Esophagus muscularis mucosa (tissue), 4 donors: ENCODE data around the gene CYGB. TPM values are rescaled to one million over a fixed set of nuclear protein-coding genes. Genes with fewer than 3 reads are reported as not detected.
"Not testable (repeated sequence)": the region's sequence is repeated elsewhere in the genome, so short reads cannot be mapped to it uniquely, and the experiment has no call there.

Experiments used
- DNase-seq: peaks from one replicate; pipeline ENCODE4 v3.0.0-alpha.2; 2017; ENCODE audit errors: extremely low spot score
- H3K27ac ChIP-seq, 4 donors: fragments of 200-600 bp; sonication (generic); replicated peaks in 1 of 4; 1 replicate in 3 of 4; 2 replicates in 1 of 4; pipeline ENCODE4 v1.5.1; 2016 to 2019; ENCODE audit warnings: mild to moderate bottlenecking in 1 of 4
- H3K27me3 ChIP-seq, 4 donors: fragments of 200-600 bp; sonication (generic); one replicate each; pipeline versions ENCODE4 v1.5.1 to v1.6.0; 2016 to 2019
- H3K36me3 ChIP-seq, 4 donors: fragments of 200-600 bp; sonication (generic); one replicate each; pipeline ENCODE4 v1.5.1; 2016 to 2019
- H3K4me1 ChIP-seq, 4 donors: fragments of 200-600 bp; sonication (generic); one replicate each; pipeline ENCODE4 v1.5.1; 2016 to 2019
- H3K4me3 ChIP-seq, 4 donors: fragments of 200-600 bp; sonication (generic); 1 replicate in 2 of 4; 2 replicates in 2 of 4; pipeline ENCODE4 v1.5.1; 2016 to 2019; ENCODE audit warnings: mild to moderate bottlenecking in 4 of 4, moderate library complexity in 1 of 4
- H3K9me3 ChIP-seq, 4 donors: fragments of 200-600 bp; sonication (generic); 1 replicate in 3 of 4; 2 replicates in 1 of 4; pipeline ENCODE4 v1.5.1; 2016 to 2019
- EP300 ChIP-seq: sonication (generic); formaldehyde crosslinking; IDR thresholded peaks from one replicate; pipeline ENCODE4 v1.6.1; 2017; ENCODE audit warnings: antibody characterized with exemption
- POLR2A ChIP-seq: fragments of 450-650 bp; IDR thresholded peaks from one replicate; pipeline ENCODE4 v1.6.1; 2017; ENCODE audit warnings: antibody characterized with exemption, moderate library complexity, mild to moderate bottlenecking, low read depth
- POLR2AphosphoS5 ChIP-seq, 2 donors: sonication (generic); formaldehyde crosslinking; IDR thresholded peaks; one replicate each; pipeline ENCODE4 v1.6.1; 2017; ENCODE audit warnings: antibody characterized with exemption in 2 of 2
- WGBS: methylation state at CpG from one replicate; pipeline ENCODE4 v1.1.5; 2018; 5-methylcytosine and 5-hydroxymethylcytosine counted together
- intact Hi-C: fragments of 100-400 bp; cut with DNase I; formaldehyde crosslinking; loops from one replicate; pipeline ENCODE4 v1.15.1; 2023
- total RNA-seq, 4 donors: library from RNA; depleted of rRNA; stranded (reverse); fragments of >200 nt; gene quantifications; one replicate each; pipeline versions ENCODE4 v1.1.0 to v1.2.1, GENCODE V29; 2016
- TF ChIP-seq, protein P1 (sequence below), 3 experiments: fragments of 200-600 bp in 2 of 3; fragments of 450-650 bp in 1 of 3; sonication (generic) in 2 of 3; IDR thresholded peaks; one replicate each; pipeline ENCODE4 v1.5.1; 2017 to 2019; ENCODE audit warnings: antibody characterized with exemption in 3 of 3, mild to moderate bottlenecking in 2 of 3, moderate library complexity in 1 of 3

CYGB gene
- total RNA-seq, 4 donors from 2014 or later = 10.8 to 23.5 (median 20.7) TPM

DNA sequence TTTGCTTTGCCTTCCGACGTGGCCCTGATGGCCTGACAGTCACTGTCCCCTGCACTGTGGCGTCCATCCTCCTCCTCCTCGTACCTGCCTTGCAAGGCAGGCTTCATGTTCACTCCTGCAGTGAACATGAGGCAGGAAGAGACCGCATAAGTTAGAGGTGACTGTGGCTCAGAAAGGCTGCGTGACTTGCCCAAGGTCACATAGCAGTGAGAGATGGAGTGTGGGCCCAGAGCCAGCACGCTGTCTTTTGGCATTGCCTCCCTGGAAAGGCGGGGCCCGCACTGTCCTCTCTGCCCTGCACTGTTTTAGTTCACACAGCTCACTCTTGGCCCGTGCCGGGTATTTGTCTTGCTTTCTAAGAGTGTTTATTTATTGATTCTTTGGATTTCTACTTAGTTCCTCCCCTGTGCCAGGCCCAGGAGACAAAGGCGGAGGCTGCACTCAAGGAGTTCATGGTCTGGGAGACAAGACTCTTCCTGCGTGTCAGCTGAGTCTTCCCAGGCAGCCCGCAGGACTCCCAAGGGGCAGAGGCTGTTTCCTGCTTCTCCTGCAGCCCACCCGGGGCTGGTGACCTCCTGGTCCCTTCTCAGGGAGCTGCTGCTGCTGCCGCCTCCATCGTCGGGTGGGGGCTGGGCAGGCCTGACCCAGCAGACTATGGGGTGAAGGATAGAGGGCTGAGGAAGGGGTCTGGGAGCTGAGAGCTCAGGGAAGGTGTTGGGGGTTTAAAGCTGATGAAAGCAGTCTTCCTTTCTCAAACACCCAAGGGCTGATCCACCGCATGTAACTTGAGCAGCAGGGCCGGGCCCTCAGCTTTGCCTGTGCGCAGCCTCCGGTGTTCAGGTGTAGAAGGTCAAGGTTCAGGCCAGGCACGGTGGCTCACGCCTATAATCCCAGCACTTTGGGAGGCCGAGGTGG is 12.7 kb downstream of the CYGB start:
- Histone ChIP-seq H3K9me3 (no peaks in the 10 kb centered on the region), H3K4me1 (peaks cover 49 to 53% (median 51%) of the 10 kb centered on the region in 4 donors), H3K4me3 (no peak overlapping the region), H3K36me3 (no peaks in the 10 kb centered on the region), H3K27me3 (peaks cover 0 to 45% (median 0%) of the 10 kb centered on the region in 4 donors), H3K27ac (peak overlapping the region; percentile 6 to 40 (median 36))
- WGBS = 62% methylated on average over 14 of the region's 25 CpGs
- TF ChIP-seq POLR2AphosphoS5 (IDR thresholded peaks at IDR 0.05) = peak in 1 of 2 donors; percentile 12
- no peak for TF ChIP-seq EP300
- TF ChIP-seq POLR2A = no peak
- intact Hi-C loops = loop anchor here (5.0 kb wide), 1 partner anchor 32 kb away; no protein-coding TSS in a partner anchor
- no peak for DNase-seq

DNA sequence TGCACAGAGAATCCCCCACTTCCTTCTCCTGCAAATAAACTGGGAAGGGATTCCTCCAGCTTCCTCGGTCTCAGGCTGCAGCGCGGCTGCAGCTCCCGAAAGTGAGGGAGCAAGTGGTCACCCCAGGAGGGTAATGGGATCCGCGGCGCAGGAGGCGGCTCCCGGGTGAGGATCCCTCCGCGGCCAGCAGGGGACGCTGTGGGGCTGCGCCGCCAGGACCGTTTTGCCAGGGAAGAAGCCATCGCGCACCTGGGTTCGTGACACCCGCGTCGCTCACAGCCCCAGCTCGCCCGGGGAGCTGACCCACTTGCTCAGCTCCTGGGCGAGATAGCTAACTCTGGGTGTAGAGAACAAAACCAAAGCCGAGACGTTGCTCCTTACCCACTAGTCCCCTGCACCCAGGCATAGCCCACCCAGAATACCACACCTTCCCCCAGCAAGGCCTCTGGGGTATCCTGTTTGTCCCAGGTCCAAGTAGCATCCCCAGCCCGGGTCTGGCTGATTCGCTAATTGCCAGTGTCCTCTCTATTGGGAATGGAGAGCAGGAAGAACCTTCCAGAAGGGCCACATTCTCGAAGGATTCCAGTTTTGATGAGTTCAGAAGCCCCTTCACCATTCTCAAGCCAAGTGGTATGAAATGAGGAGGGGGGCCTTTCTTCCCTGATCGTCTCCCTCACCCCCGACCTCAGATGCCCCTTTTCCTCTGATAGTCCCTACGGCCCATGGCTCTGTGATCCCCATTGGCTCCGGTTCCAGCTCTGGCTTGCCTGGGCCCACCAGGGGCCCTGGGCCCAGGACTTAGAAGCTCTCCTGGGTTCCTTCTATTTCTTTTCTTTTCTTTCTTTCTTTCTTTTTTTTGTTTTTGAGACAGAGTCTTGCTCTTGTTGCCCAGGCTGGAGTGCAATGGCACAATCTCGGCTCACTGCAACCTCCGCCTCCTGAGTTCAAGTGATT is 14.1 kb downstream of the CYGB start:
- no peaks in the 10 kb centered on the region for H3K36me3 ChIP-seq

DNA sequence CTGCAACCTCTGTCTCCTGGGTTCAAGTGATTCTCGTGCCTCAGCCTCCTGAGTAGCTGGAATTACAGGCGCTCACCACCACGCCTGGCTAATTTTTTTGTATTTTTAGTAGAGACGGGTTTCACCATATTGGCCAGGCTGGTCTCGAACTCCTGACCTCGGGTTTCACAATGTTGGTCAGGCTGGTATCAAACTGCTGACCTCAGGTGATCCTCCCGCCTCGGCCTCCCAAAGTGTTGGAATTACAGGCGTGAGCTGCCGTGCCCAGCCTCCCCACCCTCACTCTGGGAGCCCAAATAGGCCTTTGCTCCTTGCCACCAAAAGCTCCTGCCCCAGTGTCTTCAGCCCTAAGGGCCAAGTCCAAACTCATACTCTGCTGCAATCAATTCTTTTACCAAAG is 15.8 kb downstream of the CYGB start:
- DNase-seq, H3K36me3 ChIP-seq, H3K27ac ChIP-seq, H3K9me3 ChIP-seq, H3K4me3 ChIP-seq: not testable (repeated sequence)
- Histone ChIP-seq H3K4me1 (peaks cover 21 to 22% (median 22%) of the 10 kb centered on the region in 4 donors), H3K27me3 (peaks cover 0 to 29% (median 0%) of the 10 kb centered on the region in 4 donors)
- intact Hi-C loops = loop anchor here (2.0 to 5.0 kb wide), 2 partner anchors 36 to 65 kb away; no protein-coding TSS in a partner anchor
- 88% methylated on average over 10 of the region's 10 CpGs for WGBS

More for the DNA sequence above, 14.1 kb downstream of the CYGB start:
- TF ChIP-seq POLR2AphosphoS5 (IDR thresholded peaks at IDR 0.05) (peak in 1 of 2 donors; percentile 56), POLR2A (no peak)
- TF ChIP-seq, protein P1, sequence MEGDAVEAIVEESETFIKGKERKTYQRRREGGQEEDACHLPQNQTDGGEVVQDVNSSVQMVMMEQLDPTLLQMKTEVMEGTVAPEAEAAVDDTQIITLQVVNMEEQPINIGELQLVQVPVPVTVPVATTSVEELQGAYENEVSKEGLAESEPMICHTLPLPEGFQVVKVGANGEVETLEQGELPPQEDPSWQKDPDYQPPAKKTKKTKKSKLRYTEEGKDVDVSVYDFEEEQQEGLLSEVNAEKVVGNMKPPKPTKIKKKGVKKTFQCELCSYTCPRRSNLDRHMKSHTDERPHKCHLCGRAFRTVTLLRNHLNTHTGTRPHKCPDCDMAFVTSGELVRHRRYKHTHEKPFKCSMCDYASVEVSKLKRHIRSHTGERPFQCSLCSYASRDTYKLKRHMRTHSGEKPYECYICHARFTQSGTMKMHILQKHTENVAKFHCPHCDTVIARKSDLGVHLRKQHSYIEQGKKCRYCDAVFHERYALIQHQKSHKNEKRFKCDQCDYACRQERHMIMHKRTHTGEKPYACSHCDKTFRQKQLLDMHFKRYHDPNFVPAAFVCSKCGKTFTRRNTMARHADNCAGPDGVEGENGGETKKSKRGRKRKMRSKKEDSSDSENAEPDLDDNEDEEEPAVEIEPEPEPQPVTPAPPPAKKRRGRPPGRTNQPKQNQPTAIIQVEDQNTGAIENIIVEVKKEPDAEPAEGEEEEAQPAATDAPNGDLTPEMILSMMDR (IDR thresholded peaks at IDR 0.05) = peak in 2 of 3 experiments; percentile 99 to 100
- Histone ChIP-seq H3K4me3 (no peak overlapping the region), H3K9me3 (no peaks in the 10 kb centered on the region), H3K4me1 (peaks cover 34 to 38% (median 37%) of the 10 kb centered on the region in 4 donors), H3K27ac (no peak overlapping the region), H3K27me3 (peaks cover 0 to 46% (median 0%) of the 10 kb centered on the region in 4 donors)
- WGBS = 24% methylated on average over 25 of the region's 35 CpGs
- intact Hi-C loops = loop anchor here (1.0 to 5.0 kb wide), 3 partner anchors 34 to 101 kb away; no protein-coding TSS in a partner anchor
- no peak for DNase-seq

DNA sequence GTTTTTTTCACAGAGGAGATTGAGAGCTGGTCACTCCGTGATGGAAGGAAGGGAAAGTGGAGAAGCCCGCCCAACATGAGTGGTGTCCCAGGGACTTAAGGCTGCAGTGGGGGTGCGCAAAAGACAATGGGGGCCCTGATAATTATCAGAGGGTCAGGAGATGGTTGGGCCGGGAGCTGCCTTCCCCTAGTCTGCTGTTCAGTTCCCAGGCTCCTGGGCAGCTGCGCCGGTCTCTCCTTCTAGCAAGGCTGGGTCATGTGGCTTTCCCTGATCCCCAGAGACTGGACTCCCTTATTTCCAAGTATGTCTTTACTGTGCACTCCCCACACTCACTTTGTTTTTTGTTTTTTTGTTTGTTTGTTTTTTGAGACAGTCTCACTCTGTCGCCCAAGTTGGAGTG is 16.2 kb downstream of the CYGB start:
- intact Hi-C loops = loop anchor here (5.0 kb wide), 1 partner anchor 36 kb away; no protein-coding TSS in a partner anchor
- Histone ChIP-seq H3K27ac (no peak overlapping the region), H3K4me1 (peaks cover 21 to 22% (median 22%) of the 10 kb centered on the region in 4 donors), H3K36me3 (no peaks in the 10 kb centered on the region), H3K4me3 (no peak overlapping the region), H3K9me3 (no peaks in the 10 kb centered on the region), H3K27me3 (peaks cover 0 to 28% (median 0%) of the 10 kb centered on the region in 4 donors)
- no peak for TF ChIP-seq POLR2AphosphoS5 (IDR thresholded peaks at IDR 0.05)
- 95% methylated on average over 6 of the region's 7 CpGs for WGBS
- DNase-seq = no peak

DNA sequence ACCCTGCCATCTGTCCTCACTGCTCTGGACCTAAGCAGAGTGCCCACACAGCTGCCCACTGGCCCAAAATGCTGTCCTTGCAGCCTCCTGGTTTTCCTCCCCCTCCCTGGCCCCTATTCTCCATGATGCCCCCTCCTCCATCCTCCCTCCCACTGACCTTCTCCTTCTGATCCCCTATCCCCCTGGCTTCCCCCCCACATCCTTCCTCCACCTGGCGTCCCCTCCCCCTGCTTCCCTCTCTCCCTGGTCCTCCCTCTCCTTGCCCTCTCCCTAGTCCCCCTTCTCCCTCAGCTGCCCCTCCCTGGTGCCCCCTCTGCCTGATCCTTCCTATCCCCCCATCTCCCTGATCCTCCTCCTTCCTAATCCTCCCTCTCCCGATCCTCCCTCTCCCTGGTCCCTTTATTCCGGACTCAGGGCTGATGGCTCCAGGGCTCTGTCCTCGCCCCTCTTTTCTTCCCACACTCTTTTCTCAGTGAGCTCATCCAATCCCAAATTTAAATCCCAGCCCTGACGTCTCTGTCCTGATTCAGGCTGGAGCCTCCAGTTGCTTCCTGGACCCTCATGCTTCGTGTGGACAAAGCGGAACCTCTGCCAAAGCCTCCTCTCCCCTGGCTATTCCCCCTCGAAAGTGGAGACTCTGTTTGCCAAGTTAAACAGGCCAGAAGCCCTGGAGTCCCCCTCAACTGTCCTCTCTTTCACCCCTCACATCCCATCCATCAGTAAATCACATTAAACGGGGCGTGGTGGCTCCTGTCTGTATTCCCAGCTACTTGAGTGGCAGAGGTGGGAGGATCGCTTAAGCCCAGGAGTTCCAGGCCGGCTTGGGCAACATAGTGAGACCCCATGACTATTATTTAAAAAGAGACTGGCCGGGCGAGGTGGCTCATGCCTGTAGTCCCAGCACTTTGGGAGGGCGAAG is 18.2 kb downstream of the CYGB start:
- intact Hi-C loops = no loop called here
- Histone ChIP-seq H3K9me3 (no peaks in the 10 kb centered on the region), H3K36me3 (no peaks in the 10 kb centered on the region), H3K4me3 (no peak overlapping the region), H3K4me1 (peaks cover 17 to 22% (median 20%) of the 10 kb centered on the region in 4 donors), H3K27ac (no peak overlapping the region), H3K27me3 (peaks cover 0 to 28% (median 0%) of the 10 kb centered on the region in 4 donors)
- WGBS = 71% methylated on average over 15 of the region's 15 CpGs
- DNase-seq = no peak
- no peak for TF ChIP-seq POLR2A
- TF ChIP-seq, protein P1 (IDR thresholded peaks at IDR 0.05) = no peak
- no peak for TF ChIP-seq EP300
- TF ChIP-seq POLR2AphosphoS5 (IDR thresholded peaks at IDR 0.05) = no peak
